Retinal pigment epithelial cell (primary cell): ENCODE results near the gene CGNL1.
A peak's percentile ranks its signal among the peaks of the same experiment; 100 is the strongest.

Source experiments
- DNase-seq: peaks from one replicate; pipeline ENCODE4 v3.0.0-alpha.2; 2010; ENCODE audit warnings: low read depth
- H3K4me3 ChIP-seq: 2 replicates; pipeline ENCODE4 v1.5.1; 2011; ENCODE audit warnings: mild to moderate bottlenecking, low read length, control low read depth, moderate library complexity
- CTCF ChIP-seq: conservative IDR thresholded peaks from 2 replicates; pipeline ENCODE4 v1.5.1; 2011; ENCODE audit warnings: low read depth, low read length, control low read depth, inconsistent platforms

CGNL1 gene

GRCh38 chr15:57424628-57425405, 48.5 kb downstream of the CGNL1 start:
- no peak for DNase-seq
- TF ChIP-seq CTCF: no peak
- no peak overlapping the region for H3K4me3 ChIP-seq

- H3K4me3 ChIP-seq: no peak overlapping the region
- DNase-seq: no peak
- no peak for TF ChIP-seq CTCF
Measured at GRCh38 chr15:57425842-57426241, 49.5 kb downstream of the CGNL1 start.

DNA sequence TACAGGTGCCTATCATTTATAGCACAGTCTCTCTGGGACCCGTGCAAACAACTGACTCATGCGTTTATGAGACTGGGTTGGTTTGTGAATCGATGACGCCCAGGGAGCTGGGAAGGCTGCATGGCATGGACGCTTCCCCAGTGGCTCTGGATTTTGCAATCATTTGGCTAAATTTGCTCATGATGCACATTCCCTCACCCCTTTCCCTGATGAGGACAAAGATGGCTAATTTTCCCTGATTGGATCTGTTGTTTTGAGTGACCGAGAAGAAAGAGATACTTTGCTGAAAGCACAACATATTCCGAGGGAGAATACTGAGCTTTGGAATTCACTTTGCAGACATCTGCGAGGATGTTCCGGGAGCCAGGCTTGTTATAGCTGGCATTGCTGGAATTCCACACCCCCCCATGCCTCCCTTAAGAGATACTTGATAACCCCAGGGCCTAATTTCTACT, 51.1 kb downstream of the CGNL1 start:
- no peak for DNase-seq
- no peak for TF ChIP-seq CTCF
- H3K4me3 ChIP-seq: no peak overlapping the region

- peak; percentile 99 for DNase-seq
Measured at GRCh38 chr15:57432141-57432741, 55.9 kb downstream of the CGNL1 start.

DNA sequence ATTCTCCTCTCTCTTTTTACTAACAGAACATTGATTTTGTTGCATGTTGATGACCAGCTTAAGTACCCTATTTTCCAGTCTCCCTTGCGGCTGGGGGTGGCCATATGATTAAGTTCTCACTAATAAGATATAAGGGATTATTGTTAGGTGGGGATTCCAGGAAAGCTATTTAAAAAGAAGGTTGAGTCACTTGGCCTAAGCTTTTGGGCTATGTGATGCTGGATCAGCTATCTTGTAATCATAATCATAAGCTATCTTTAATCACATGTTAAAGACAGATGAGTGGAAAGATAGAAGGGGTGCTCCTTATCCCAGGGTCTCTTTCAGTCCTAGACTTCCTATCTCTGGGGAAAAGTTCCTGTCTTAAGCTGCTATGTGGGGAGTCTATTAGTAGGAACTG, 59.9 kb downstream of the CGNL1 start:
- H3K4me3 ChIP-seq: no peak overlapping the region
- peak; percentile 94 for DNase-seq
- TF ChIP-seq CTCF: no peak

More at GRCh38 chr15:57432141-57432741, 55.9 kb downstream of the CGNL1 start:
- H3K4me3 ChIP-seq: no peak overlapping the region
- no peak for TF ChIP-seq CTCF

GRCh38 chr15:57436961-57437360, 60.7 kb downstream of the CGNL1 start:
- DNase-seq: no peak
- no peak overlapping the region for H3K4me3 ChIP-seq
- TF ChIP-seq CTCF: no peak

- TF ChIP-seq CTCF: no peak
- no peak for DNase-seq
- no peak overlapping the region for H3K4me3 ChIP-seq
Measured at GRCh38 chr15:57437564-57437963, 61.3 kb downstream of the CGNL1 start.
